B cell (primary cell): ENCODE data around the gene PTPRQ. TPM values are rescaled to one million over a fixed set of nuclear protein-coding genes. Genes with fewer than 3 reads are reported as not detected.

ENCODE experiments used
- ATAC-seq: fragments of 200-7000 bp; cut with Tn5 transposase; one replicate; pipeline ENCODE4 v1.10.0; 2021; ENCODE audit warnings: low read depth, mild to moderate bottlenecking, moderate number of reproducible peaks, moderate library complexity
- CTCF ChIA-PET: fragments of 350-600 bp; sonication (Branson Sonifier 250); formaldehyde crosslinking; loops from one replicate; lab custom pipeline; 2021; ENCODE audit warnings: antibody characterized with exemption, inconsistent platforms; lab: Charles Lee
- POLR2A ChIA-PET: fragments of 350-600 bp; sonication (Branson Sonifier 250); formaldehyde crosslinking; loops from one replicate; lab custom pipeline; 2021; ENCODE audit warnings: antibody characterized with exemption; lab: Charles Lee
- DNase-seq: peaks from one replicate; pipeline ENCODE4 v3.0.0; 2013
- H2AFZ ChIP-seq: 2 replicates; pipeline ENCODE4 v1.6.1; 2012; ENCODE audit warnings: mild to moderate bottlenecking, low read depth, low read length; ENCODE audit not compliant: insufficient read depth, poor library complexity, severe bottlenecking
- H3K27ac ChIP-seq, 2 donors: 1 replicate in 1 of 2; 2 replicates in 1 of 2; pipeline ENCODE4 v1.5.1; 2012 to 2013; ENCODE audit warnings: low read length in 2 of 2, mild to moderate bottlenecking in 2 of 2, moderate library complexity in 1 of 2
- H3K27me3 ChIP-seq, 4 experiments: fragments of 200-600 bp in 1 of 4; sonication (generic) in 1 of 4; replicated peaks in 1 of 4; 1 replicate in 2 of 4; 2 replicates in 2 of 4; pipeline versions ENCODE4 v1.6.1 to v1.7.0; 2013 to 2016; ENCODE audit warnings: low read length in 3 of 4, mild to moderate bottlenecking in 2 of 4, mixed read lengths in 1 of 4, moderate library complexity in 1 of 4; ENCODE audit not compliant: insufficient read depth in 4 of 4, control insufficient read depth in 3 of 4; ENCODE audit errors: control extremely low read depth in 1 of 4
- H3K36me3 ChIP-seq, 2 experiments: replicated peaks in 1 of 2; 1 replicate in 1 of 2; 2 replicates in 1 of 2; pipeline versions ENCODE4 v1.6.1 to v1.7.1; 2013; ENCODE audit warnings: low read length in 1 of 2; ENCODE audit not compliant: insufficient read depth in 2 of 2, control insufficient read depth in 1 of 2; ENCODE audit errors: control extremely low read depth in 1 of 2, extremely low read depth in 1 of 2
- H3K4me1 ChIP-seq, 2 donors: fragments of 200-600 bp in 1 of 2; sonication (generic) in 1 of 2; 1 replicate in 1 of 2; 2 replicates in 1 of 2; pipeline versions ENCODE4 v1.5.1 to v1.6.1; 2013 to 2017; ENCODE audit warnings: low read length in 2 of 2; ENCODE audit not compliant: control insufficient read depth in 2 of 2, insufficient read depth in 2 of 2
- H3K4me2 ChIP-seq: replicated peaks from 2 replicates; pipeline ENCODE3; 2012; ENCODE audit warnings: mild to moderate bottlenecking, low read depth, low read length; ENCODE audit not compliant: poor library complexity, severe bottlenecking
- H3K4me3 ChIP-seq, 5 experiments: fragments of 200-600 bp in 1 of 5; sonication (generic) in 1 of 5; 1 replicate in 3 of 5; 2 replicates in 2 of 5; pipeline versions ENCODE4 v1.5.1 to v1.7.0; 2011 to 2016; ENCODE audit warnings: low read length in 4 of 5, mild to moderate bottlenecking in 4 of 5, low read depth in 2 of 5, control low read depth in 1 of 5, moderate library complexity in 1 of 5; ENCODE audit not compliant: insufficient read depth in 1 of 5; ENCODE audit errors: control extremely low read depth in 1 of 5, extremely low read depth in 1 of 5
- H3K79me2 ChIP-seq: fragments of 200-600 bp; sonication (generic); one replicate; pipeline ENCODE4 v1.6.0; 2016; ENCODE audit warnings: low read length; ENCODE audit not compliant: control insufficient read depth, insufficient read depth
- H3K9ac ChIP-seq: fragments of 200-600 bp; sonication (generic); 2 replicates; pipeline ENCODE4 v1.6.1; 2017; ENCODE audit warnings: mild to moderate bottlenecking, low read length, moderate library complexity
- H3K9me3 ChIP-seq, 3 donors: one replicate each; pipeline versions ENCODE4 v1.6.1 to v1.7.1; 2013; ENCODE audit warnings: low read length in 2 of 3; ENCODE audit not compliant: control insufficient read depth in 2 of 3, insufficient read depth in 1 of 3; ENCODE audit errors: control extremely low read depth in 1 of 3
- H4K20me1 ChIP-seq: 2 replicates; pipeline ENCODE4 v1.6.0; 2012; ENCODE audit warnings: mild to moderate bottlenecking, low read length; ENCODE audit not compliant: insufficient read depth, control insufficient read depth, poor library complexity, severe bottlenecking
- H3K27ac Mint-ChIP-seq: one replicate; pipeline ENCODE4 v1.8.0; 2021; ENCODE audit warnings: mixed read lengths
- H3K27me3 Mint-ChIP-seq: one replicate; pipeline ENCODE4 v1.8.0; 2021; ENCODE audit warnings: mixed read lengths
- H3K4me1 Mint-ChIP-seq: one replicate; pipeline ENCODE4 v1.8.0; 2021; ENCODE audit warnings: mixed read lengths
- H3K4me3 Mint-ChIP-seq: one replicate; pipeline ENCODE4 v1.8.0; 2021; ENCODE audit warnings: mixed read lengths
- H3K9me3 Mint-ChIP-seq: one replicate; pipeline ENCODE4 v1.8.0; 2022; ENCODE audit warnings: mixed read lengths; ENCODE audit not compliant: insufficient read depth
- CTCF ChIP-seq: fragments of 200-600 bp; IDR thresholded peaks from one replicate; pipeline ENCODE4 v1.8.0; 2022; ENCODE audit warnings: antibody characterized with exemption, mild to moderate bottlenecking
- EZH2 ChIP-seq: IDR thresholded peaks from 2 replicates; pipeline ENCODE4 v1.6.1; 2012; ENCODE audit warnings: borderline replicate concordance, low read depth, mild to moderate bottlenecking, moderate library complexity, low read length; ENCODE audit not compliant: insufficient read depth, poor library complexity, severe bottlenecking
- WGBS: methylation state at CpG from one replicate; pipeline ENCODE4 v1.1.5; 2013; ENCODE audit warnings: missing lambda C conversion rate; ENCODE audit not compliant: insufficient coverage; 5-methylcytosine and 5-hydroxymethylcytosine counted together
- intact Hi-C: fragments of 100-400 bp; cut with micrococcal nuclease; formaldehyde crosslinking; loops from one replicate; pipeline ENCODE4 v1.10.0; 2022
- polyA plus RNA-seq: library from polyadenylated mRNA; depleted of rRNA; stranded (reverse); fragments of >200 nt; gene quantifications from 2 replicates; pipeline ENCODE4 v1.2.3, GENCODE V29; 2012
- total RNA-seq, 2 donors: library from RNA; stranded (reverse); fragments of 120-200 nt in 1 of 2; gene quantifications; 1 replicate in 1 of 2; 2 replicates in 1 of 2; pipeline versions ENCODE4 v1.2.3 to v1.2.4, GENCODE V29; 2013 to 2022

The PTPRQ gene
- total and polyA plus RNA-seq, 2 donors (not counting 1 experiment from before 2014, with no cell fraction given) = not detected

GRCh38 chr12:80714055-80714454 lies 270.0 kb downstream of the PTPRQ start:
- H3K4me2 ChIP-seq = no peak overlapping the region
- ChIA-PET POLR2A (no interaction called here), CTCF (no interaction called here)
- intact Hi-C loops = no loop called here
- H3K9ac ChIP-seq = no peak overlapping the region
- H3K9me3 ChIP-seq = peaks cover 0 to 16% (median 0%) of the 10 kb centered on the region in 3 donors
- H3K27ac ChIP-seq = no peak overlapping the region
- 10% methylated on average over 3 of the region's 16 CpGs for WGBS
- H3K79me2 ChIP-seq = no peaks in the 10 kb centered on the region
- ATAC-seq (no peak), DNase-seq (no peak)
- no peak overlapping the region for H3K27ac Mint-ChIP-seq
- H2AFZ ChIP-seq = no peak overlapping the region
- no peak overlapping the region for H3K4me3 ChIP-seq
- H3K4me1 Mint-ChIP-seq = no peaks in the 10 kb centered on the region
- H3K27me3 Mint-ChIP-seq = peaks cover 62% of the 10 kb centered on the region
- H4K20me1 ChIP-seq = no peaks in the 10 kb centered on the region
- peaks cover 0 to 40% (median 9%) of the 10 kb centered on the region in 4 experiments for H3K27me3 ChIP-seq
- no peaks in the 10 kb centered on the region for H3K9me3 Mint-ChIP-seq
- H3K4me1 ChIP-seq = no peaks in the 10 kb centered on the region
- no peaks in the 10 kb centered on the region for H3K36me3 ChIP-seq
- H3K4me3 Mint-ChIP-seq = no peak overlapping the region
- no peak for TF ChIP-seq EZH2
- no peak for TF ChIP-seq CTCF

GRCh38 chr12:80714846-80715245 lies 270.8 kb downstream of the PTPRQ start:
- intact Hi-C loops = no loop called here
- Histone ChIP-seq H3K4me2 (no peak overlapping the region), H3K27me3 (peaks cover 0 to 38% (median 9%) of the 10 kb centered on the region in 4 experiments), H3K4me3 (no peak overlapping the region), H2AFZ (no peak overlapping the region), H3K9ac (no peak overlapping the region), H4K20me1 (no peaks in the 10 kb centered on the region), H3K9me3 (peaks cover 0 to 15% (median 0%) of the 10 kb centered on the region in 3 donors), H3K4me1 (no peaks in the 10 kb centered on the region), H3K27ac (no peak overlapping the region), H3K79me2 (no peaks in the 10 kb centered on the region), H3K36me3 (no peaks in the 10 kb centered on the region)
- Mint-ChIP-seq H3K27ac (no peak overlapping the region), H3K4me1 (no peaks in the 10 kb centered on the region), H3K4me3 (no peak overlapping the region), H3K9me3 (no peaks in the 10 kb centered on the region), H3K27me3 (peaks cover 54% of the 10 kb centered on the region)
- ATAC-seq (no peak), DNase-seq (no peak)
- CTCF ChIA-PET = no interaction called here
- 43% methylated on average over 3 of the region's 3 CpGs for WGBS
- POLR2A ChIA-PET = no interaction called here
- TF ChIP-seq CTCF (no peak), EZH2 (no peak)
